Measurements from ENCODE around the gene PRRG3. TPM values are rescaled to one million over a fixed set of nuclear protein-coding genes. Genes with fewer than 3 reads are reported as not detected.
"Not testable (repeated sequence)": the region's sequence is repeated elsewhere in the genome, so short reads cannot be mapped to it uniquely, and the experiment has no call there.

Gene PRRG3
- total RNA-seq, 1 experiment from 2014 or later, result 5.1 TPM

DNA sequence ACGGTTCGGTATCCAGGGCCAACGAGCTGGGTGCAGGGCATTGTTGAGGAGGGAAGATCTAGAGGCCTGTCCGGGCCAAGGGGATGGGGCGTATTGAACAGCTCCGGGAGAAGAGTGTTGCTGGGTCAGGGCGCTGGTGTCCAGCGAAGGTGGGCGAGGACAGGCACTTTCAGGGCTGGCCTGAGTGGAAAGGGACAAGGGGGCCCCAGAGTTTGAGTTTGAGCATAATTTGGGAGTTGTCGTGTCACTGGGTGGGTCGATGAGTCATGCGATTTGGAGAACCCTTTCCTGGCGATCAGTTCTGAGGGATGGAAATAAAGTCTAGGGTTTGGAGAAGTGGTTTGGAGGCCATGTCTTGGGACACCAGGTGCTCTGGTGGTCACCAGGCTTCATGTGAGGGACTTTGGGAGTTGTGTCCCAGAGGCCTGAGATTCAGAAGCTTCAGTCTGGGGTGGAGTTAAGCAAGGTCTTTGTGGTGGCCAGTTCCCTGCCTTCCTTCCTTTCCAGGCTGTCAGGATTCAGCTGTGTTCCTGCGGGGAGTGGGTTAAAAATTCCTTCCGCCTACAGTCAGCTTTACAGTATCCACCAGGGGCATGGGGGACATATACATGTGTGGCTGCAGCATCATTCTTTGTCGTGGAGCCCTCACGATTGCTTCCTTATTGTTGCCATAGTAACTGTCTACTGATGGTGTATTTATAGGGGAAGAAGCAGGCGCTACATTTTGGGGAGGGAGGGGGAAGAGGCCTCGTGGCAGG lies 504 bp downstream of the PRRG3 start:
- Mint-ChIP-seq H3K27me3 (ENCODE audit: low read depth) (peaks cover 13% of the 10 kb centered on the region), H3K4me1 (peaks cover 14% of the 10 kb centered on the region), H3K36me3 (0 out of 2 replicates have a peak, but pooled peaks cover 3% of the 10 kb centered on the region), H3K4me3 (peak overlapping the region; percentile 77), H3K27ac (no peak overlapping the region), H3K9me3 (no peaks in the 10 kb centered on the region)
- TF ChIP-seq, protein P1, sequence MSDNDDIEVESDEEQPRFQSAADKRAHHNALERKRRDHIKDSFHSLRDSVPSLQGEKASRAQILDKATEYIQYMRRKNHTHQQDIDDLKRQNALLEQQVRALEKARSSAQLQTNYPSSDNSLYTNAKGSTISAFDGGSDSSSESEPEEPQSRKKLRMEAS (CRISPR knock-in tag; IDR thresholded peaks at IDR 0.05), result 0 out of 2 replicates have a peak, but pooled peaks have one; percentile 12
- TF ChIP-seq GTF2I (CRISPR knock-in tag; conservative IDR thresholded peaks at IDR 0.05) (no peak), ZNF263 (CRISPR knock-in tag; IDR thresholded peaks at IDR 0.05; ENCODE audit: low read depth) (no peak)
- no peak for DNase-seq (ENCODE audit: low spot score)
- no peak for ATAC-seq
- ChIA-PET CTCF (no interaction called here), POLR2A (interaction anchor here (0.9 kb wide), 1 partner anchor 19 kb away, joined by 3 read pairs; no protein-coding TSS in a partner anchor)

DNA sequence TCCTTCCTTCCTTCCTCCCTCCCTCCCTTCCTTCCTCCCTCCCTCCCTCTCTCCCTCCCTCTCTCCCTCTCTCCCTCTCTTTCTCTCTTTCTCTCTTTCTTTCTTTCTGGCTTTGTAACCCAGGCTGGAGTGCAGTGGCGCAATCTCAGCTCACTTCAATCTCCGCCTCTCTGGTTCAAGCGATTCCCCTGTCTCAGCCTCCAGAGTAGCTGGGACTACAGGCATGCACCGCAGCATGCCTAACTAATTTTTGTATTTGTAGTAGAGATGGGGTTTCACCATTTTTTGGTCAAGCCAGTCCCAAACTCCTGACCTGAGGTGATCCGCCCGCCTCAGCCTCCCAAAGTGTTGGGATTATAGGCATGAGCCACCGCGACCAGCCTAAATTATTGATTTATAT lies 1.8 kb downstream of the PRRG3 start:
- POLR2A ChIA-PET; DNase-seq (ENCODE audit: low spot score); ATAC-seq; H3K36me3 Mint-ChIP-seq; H3K4me3 Mint-ChIP-seq; H3K9me3 Mint-ChIP-seq; CTCF ChIA-PET; H3K27ac Mint-ChIP-seq: not testable (repeated sequence)
- Mint-ChIP-seq H3K4me1 (peaks cover 14% of the 10 kb centered on the region), H3K27me3 (ENCODE audit: low read depth) (peaks cover 13% of the 10 kb centered on the region)

DNA sequence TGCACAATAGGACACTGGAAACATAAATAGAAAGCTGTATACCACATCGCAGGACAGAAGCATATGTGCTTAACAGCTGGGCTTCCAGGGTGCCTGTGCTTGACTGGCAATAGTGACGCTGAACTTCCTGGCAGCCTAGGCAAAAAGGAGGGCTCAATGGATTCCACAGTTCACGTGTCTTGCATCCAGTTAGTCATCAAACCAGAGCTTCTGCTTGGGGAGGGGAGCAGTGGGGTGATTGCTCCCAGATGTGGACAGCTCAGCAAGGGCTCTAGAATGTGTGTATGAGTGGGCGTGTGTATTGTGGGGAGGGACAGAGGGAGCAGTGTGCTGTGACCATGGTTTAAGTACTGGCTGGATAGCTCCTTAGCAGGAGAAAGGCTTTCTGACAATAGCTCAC lies 2.3 kb downstream of the PRRG3 start:
- Mint-ChIP-seq H3K9me3 (no peaks in the 10 kb centered on the region), H3K27me3 (ENCODE audit: low read depth) (peaks cover 13% of the 10 kb centered on the region), H3K36me3 (0 out of 2 replicates have a peak, but pooled peaks cover 3% of the 10 kb centered on the region), H3K4me1 (peaks cover 14% of the 10 kb centered on the region), H3K4me3 (no peak overlapping the region), H3K27ac (no peak overlapping the region)
- ChIA-PET CTCF (interaction anchor here (0.6 kb wide), 1 partner anchor 193 kb away, joined by 6 read pairs; no protein-coding TSS in a partner anchor), POLR2A (no interaction called here)
- no peak for TF ChIP-seq FOXJ3 (CRISPR knock-in tag; IDR thresholded peaks at IDR 0.05; ENCODE audit: borderline replicate concordance)
- TF ChIP-seq, protein P2, sequence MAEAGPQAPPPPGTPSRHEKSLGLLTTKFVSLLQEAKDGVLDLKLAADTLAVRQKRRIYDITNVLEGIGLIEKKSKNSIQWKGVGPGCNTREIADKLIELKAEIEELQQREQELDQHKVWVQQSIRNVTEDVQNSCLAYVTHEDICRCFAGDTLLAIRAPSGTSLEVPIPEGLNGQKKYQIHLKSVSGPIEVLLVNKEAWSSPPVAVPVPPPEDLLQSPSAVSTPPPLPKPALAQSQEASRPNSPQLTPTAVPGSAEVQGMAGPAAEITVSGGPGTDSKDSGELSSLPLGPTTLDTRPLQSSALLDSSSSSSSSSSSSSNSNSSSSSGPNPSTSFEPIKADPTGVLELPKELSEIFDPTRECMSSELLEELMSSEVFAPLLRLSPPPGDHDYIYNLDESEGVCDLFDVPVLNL (CRISPR knock-in tag; IDR thresholded peaks at IDR 0.05; ENCODE audit: borderline replicate concordance, low read depth), result no peak
- TF ChIP-seq, protein P1 (CRISPR knock-in tag; IDR thresholded peaks at IDR 0.05), result no peak
- no peak for TF ChIP-seq RORB (CRISPR knock-in tag; IDR thresholded peaks at IDR 0.05)
- TF ChIP-seq SMAD4 (CRISPR knock-in tag; IDR thresholded peaks at IDR 0.05), result no peak
- TF ChIP-seq, protein P3, sequence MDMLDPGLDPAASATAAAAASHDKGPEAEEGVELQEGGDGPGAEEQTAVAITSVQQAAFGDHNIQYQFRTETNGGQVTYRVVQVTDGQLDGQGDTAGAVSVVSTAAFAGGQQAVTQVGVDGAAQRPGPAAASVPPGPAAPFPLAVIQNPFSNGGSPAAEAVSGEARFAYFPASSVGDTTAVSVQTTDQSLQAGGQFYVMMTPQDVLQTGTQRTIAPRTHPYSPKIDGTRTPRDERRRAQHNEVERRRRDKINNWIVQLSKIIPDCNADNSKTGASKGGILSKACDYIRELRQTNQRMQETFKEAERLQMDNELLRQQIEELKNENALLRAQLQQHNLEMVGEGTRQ (CRISPR knock-in tag; IDR thresholded peaks at IDR 0.05), result no peak
- no peak for TF ChIP-seq TP53 (CRISPR knock-in tag; IDR thresholded peaks at IDR 0.05)
- TF ChIP-seq ZNF423 (CRISPR knock-in tag; IDR thresholded peaks at IDR 0.05), result no peak
- no peak for TF ChIP-seq CBFB (CRISPR knock-in tag; IDR thresholded peaks at IDR 0.05; ENCODE audit: low read depth)
- no peak for TF ChIP-seq ZNF671 (CRISPR knock-in tag; IDR thresholded peaks at IDR 0.05)
- TF ChIP-seq, protein P4, sequence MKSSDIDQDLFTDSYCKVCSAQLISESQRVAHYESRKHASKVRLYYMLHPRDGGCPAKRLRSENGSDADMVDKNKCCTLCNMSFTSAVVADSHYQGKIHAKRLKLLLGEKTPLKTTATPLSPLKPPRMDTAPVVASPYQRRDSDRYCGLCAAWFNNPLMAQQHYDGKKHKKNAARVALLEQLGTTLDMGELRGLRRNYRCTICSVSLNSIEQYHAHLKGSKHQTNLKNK (CRISPR knock-in tag; IDR thresholded peaks at IDR 0.05), result no peak
- TF ChIP-seq, protein P5, sequence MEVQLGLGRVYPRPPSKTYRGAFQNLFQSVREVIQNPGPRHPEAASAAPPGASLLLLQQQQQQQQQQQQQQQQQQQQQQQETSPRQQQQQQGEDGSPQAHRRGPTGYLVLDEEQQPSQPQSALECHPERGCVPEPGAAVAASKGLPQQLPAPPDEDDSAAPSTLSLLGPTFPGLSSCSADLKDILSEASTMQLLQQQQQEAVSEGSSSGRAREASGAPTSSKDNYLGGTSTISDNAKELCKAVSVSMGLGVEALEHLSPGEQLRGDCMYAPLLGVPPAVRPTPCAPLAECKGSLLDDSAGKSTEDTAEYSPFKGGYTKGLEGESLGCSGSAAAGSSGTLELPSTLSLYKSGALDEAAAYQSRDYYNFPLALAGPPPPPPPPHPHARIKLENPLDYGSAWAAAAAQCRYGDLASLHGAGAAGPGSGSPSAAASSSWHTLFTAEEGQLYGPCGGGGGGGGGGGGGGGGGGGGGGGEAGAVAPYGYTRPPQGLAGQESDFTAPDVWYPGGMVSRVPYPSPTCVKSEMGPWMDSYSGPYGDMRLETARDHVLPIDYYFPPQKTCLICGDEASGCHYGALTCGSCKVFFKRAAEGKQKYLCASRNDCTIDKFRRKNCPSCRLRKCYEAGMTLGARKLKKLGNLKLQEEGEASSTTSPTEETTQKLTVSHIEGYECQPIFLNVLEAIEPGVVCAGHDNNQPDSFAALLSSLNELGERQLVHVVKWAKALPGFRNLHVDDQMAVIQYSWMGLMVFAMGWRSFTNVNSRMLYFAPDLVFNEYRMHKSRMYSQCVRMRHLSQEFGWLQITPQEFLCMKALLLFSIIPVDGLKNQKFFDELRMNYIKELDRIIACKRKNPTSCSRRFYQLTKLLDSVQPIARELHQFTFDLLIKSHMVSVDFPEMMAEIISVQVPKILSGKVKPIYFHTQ (CRISPR knock-in tag; IDR thresholded peaks at IDR 0.05), result no peak
- no peak for TF ChIP-seq SP1 (CRISPR knock-in tag; conservative IDR thresholded peaks at IDR 0.05)
- TF ChIP-seq, protein P6, sequence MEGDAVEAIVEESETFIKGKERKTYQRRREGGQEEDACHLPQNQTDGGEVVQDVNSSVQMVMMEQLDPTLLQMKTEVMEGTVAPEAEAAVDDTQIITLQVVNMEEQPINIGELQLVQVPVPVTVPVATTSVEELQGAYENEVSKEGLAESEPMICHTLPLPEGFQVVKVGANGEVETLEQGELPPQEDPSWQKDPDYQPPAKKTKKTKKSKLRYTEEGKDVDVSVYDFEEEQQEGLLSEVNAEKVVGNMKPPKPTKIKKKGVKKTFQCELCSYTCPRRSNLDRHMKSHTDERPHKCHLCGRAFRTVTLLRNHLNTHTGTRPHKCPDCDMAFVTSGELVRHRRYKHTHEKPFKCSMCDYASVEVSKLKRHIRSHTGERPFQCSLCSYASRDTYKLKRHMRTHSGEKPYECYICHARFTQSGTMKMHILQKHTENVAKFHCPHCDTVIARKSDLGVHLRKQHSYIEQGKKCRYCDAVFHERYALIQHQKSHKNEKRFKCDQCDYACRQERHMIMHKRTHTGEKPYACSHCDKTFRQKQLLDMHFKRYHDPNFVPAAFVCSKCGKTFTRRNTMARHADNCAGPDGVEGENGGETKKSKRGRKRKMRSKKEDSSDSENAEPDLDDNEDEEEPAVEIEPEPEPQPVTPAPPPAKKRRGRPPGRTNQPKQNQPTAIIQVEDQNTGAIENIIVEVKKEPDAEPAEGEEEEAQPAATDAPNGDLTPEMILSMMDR (IDR thresholded peaks at IDR 0.05), result no peak
- no peak for TF ChIP-seq ZBTB21 (CRISPR knock-in tag; IDR thresholded peaks at IDR 0.05; ENCODE audit: borderline replicate concordance)
- no peak for DNase-seq (ENCODE audit: low spot score)
- ATAC-seq, result no peak

Data from WTC11 (cell line).